GM20000 (cell line): ENCODE measurements around the gene ABCB11.
"Not testable (repeated sequence)": the region's sequence is repeated elsewhere in the genome, so short reads cannot be mapped to it uniquely, and the experiment has no call there.

Source experiments
- DNase-seq: peaks from one replicate; pipeline ENCODE4 v3.0.0; 2012; ENCODE audit warnings: low spot score
- TF ChIP-seq, protein P1 (sequence below): IDR thresholded peaks from 2 replicates; pipeline ENCODE4 v1.5.1; 2012; ENCODE audit warnings: mild to moderate bottlenecking, control low read depth; ENCODE audit errors: extremely low read depth, missing control alignments

The ABCB11 gene

DNA sequence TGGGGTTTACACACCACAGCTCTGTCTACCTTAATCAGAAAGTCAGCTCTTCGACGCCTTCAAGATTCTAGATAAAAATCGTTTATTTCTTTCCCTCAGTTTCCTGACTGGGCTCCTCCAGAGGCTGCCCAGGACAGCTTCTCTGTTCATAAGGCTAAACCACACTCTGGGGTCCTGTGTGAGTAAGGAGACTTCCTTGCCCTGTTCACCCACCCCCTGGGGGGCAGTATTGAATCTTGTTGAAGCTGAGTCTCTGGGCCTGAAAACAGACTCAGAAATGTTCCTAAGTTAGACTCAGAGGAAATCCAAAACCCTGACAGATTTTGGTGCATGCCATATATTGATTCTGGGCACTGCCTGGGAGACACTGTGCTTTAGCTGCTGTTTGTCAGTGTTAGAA is 87.1 kb downstream of the ABCB11 start:
- TF ChIP-seq, protein P1, sequence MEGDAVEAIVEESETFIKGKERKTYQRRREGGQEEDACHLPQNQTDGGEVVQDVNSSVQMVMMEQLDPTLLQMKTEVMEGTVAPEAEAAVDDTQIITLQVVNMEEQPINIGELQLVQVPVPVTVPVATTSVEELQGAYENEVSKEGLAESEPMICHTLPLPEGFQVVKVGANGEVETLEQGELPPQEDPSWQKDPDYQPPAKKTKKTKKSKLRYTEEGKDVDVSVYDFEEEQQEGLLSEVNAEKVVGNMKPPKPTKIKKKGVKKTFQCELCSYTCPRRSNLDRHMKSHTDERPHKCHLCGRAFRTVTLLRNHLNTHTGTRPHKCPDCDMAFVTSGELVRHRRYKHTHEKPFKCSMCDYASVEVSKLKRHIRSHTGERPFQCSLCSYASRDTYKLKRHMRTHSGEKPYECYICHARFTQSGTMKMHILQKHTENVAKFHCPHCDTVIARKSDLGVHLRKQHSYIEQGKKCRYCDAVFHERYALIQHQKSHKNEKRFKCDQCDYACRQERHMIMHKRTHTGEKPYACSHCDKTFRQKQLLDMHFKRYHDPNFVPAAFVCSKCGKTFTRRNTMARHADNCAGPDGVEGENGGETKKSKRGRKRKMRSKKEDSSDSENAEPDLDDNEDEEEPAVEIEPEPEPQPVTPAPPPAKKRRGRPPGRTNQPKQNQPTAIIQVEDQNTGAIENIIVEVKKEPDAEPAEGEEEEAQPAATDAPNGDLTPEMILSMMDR = no peak
- DNase-seq = no peak

DNA sequence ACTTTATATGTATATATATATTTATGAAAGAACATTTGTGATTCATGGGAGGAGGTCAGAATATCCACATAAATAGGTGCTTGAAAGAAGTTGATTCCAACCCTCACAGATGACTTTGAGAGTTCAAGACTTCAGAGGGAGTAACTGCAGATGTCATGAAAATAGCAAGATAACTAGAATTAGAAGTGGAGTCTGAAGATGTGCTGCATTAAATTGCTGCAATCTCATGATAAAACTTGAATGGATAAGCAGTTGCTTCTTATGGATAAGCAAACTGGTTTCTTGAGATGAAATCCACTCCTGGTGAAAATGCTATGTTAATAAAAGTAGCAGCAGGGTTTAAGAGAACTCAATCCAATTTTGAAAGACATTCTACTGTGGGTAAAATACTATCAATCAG is 89.8 kb downstream of the ABCB11 start:
- TF ChIP-seq, protein P1 = no peak
- no peak for DNase-seq

DNA sequence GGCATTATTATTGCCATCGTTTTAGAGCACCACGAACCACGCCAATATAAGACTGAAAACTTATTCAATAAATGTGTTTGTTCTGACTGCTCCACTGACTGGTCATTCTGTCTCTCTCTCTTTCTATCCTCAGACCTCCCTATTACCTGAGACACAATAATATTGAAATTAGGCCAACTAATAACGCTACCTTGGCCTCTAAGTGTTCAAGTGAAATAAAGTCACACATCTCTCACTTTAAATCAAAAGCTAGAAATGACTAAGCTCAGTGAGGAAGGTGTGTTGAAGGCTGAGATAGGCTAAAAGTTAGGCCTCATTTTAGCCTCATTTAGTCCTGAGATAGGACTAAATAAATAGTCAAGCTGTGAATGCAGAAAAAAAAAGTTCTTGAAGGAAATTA is 91.2 kb downstream of the ABCB11 start:
- TF ChIP-seq, protein P1 = no peak
- no peak for DNase-seq

DNA sequence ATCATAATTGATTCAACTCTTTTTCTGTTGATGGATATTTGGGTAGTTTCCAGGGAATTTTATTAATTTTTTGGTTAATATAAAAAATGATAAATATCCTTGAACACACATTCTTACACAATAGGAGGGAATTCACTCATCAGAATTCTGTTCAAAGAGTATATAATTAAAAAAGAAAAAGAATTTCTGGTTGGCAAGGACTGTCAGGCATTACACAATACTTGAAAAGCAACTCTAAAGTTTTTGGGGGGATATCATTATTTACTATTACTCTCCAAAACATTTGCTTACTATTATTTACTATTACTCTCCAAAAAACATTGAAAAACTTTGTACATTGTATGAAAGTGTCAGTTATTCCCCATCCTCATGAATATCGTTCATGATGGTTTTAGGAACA is 92.1 kb downstream of the ABCB11 start:
- no peak for DNase-seq

DNA sequence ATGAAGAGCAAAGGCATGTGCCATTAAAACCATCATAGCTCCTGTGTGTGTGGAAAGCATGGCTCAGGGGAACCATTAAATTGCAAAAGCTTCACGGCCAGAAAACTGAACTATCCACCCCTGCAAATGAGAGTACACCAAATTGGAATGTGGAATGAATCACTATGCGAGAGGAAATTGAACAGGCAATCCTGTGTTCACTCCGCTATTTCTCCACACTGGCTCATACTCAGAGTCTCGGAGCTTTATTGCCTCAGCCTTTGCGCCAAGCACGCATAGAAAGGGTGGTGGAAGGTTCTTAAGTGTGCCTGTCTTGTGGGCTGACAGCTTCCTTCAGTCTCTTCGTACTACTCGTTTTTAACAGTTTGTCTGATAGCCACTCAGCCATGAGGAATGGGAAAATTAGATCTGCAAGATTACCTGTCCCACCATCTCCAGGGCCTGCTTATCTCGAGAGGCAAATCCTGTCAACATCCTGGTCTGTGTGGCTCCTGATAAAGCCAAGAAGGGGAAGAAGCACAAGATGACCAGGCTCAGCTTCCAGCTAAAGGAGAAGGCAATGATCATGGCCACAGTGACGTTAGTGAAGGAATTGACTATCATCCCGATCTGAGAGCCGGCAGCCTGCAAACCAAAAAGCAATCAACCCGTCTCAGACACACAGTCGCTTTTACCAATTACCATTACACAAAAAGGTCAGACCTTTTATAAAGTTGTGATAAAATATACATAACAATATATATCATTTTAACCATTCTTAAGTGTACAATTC is 95.1 kb downstream of the ABCB11 start:
- TF ChIP-seq, protein P1 = no peak
- no peak for DNase-seq

More for the DNA sequence above, 92.1 kb downstream of the ABCB11 start:
- TF ChIP-seq, protein P1 = no peak

DNA sequence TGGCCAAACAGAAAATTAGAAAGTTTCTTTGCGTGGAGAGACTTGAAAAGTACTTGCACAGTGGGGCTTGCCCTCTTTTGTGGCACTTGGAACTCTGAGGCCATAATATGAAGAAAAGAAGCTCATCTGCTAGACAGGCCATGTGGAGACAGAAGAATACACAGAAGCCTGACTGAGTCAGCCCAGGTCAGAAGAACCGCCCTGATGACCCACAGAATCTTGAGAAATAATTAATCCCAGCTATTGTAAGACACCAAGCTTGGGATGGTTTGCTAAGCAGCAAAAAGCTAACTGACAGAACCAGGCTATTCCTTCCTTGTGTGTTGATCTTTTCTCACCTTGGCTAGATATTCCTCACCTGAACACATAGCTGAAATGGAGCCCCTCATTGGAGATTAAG is 96.3 kb downstream of the ABCB11 start:
- TF ChIP-seq, protein P1 = no peak
- no peak for DNase-seq

DNA sequence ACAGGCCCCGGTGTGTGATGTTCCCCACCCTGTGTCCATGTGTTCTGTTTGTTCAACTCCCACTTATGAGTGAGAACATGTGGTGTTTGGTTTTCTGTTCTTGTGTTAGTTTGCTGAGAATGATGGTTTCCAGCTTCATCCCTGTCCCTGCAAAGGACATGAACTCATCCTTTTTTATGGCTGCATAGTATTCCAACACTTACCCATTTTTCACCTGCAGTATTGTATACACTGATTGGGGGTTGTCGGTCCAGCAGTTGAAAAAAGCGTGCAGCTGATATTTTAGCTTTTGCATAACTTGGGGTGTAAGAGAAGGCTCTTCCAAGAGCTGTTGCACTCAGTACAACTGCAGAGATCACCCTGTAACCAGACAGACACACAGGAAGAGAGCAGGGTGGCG is 99.0 kb downstream of the ABCB11 start:
- DNase-seq = not testable (repeated sequence)

DNA sequence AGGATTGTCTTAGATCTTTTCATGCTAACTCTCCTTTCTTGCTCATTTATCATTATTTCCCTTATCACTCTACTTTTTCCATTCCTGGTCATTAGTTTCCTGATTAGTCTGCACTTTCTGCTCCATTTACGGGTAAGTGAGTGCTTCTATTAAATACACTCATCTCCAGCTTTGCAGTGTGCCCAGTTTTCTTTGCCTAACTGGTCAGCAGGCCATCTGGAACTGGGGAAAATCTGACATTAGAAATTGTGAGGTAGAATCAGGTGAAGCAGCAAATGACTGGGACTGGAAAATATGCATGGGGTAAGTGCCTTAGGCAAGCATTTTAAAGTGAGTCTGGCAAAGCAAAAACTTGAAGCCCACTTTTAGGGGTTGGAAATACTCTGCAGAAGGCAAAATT is 100.9 kb downstream of the ABCB11 start:
- TF ChIP-seq, protein P1 = no peak
- no peak for DNase-seq
